B cell (primary cell): ENCODE results near the gene CDKN1B.

ENCODE experiments used
- EZH2 ChIP-seq: IDR thresholded peaks from 2 replicates; pipeline ENCODE4 v1.6.1; 2012; ENCODE audit warnings: borderline replicate concordance, low read depth, mild to moderate bottlenecking, moderate library complexity, low read length; ENCODE audit not compliant: insufficient read depth, poor library complexity, severe bottlenecking
- TF ChIP-seq, protein P1 (sequence below): fragments of 200-600 bp; IDR thresholded peaks from one replicate; pipeline ENCODE4 v1.8.0; 2022; ENCODE audit warnings: antibody characterized with exemption, mild to moderate bottlenecking

GRCh38 chr12:12676605-12677004 lies 40.6 kb upstream of the CDKN1B start:
- TF ChIP-seq, protein P1, sequence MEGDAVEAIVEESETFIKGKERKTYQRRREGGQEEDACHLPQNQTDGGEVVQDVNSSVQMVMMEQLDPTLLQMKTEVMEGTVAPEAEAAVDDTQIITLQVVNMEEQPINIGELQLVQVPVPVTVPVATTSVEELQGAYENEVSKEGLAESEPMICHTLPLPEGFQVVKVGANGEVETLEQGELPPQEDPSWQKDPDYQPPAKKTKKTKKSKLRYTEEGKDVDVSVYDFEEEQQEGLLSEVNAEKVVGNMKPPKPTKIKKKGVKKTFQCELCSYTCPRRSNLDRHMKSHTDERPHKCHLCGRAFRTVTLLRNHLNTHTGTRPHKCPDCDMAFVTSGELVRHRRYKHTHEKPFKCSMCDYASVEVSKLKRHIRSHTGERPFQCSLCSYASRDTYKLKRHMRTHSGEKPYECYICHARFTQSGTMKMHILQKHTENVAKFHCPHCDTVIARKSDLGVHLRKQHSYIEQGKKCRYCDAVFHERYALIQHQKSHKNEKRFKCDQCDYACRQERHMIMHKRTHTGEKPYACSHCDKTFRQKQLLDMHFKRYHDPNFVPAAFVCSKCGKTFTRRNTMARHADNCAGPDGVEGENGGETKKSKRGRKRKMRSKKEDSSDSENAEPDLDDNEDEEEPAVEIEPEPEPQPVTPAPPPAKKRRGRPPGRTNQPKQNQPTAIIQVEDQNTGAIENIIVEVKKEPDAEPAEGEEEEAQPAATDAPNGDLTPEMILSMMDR = no peak
- no peak for TF ChIP-seq EZH2
